Stomach (tissue), 4 donors: ENCODE measurements around the gene CERT1.

Source experiments
- CTCF ChIP-seq, 7 experiments: fragments of 450-650 bp in 4 of 7; fragments of 200-600 bp in 3 of 7; sonication (generic) in 3 of 7; IDR thresholded peaks; one replicate each; pipeline ENCODE4 v1.5.1; 2016 to 2019; ENCODE audit warnings: antibody characterized with exemption in 7 of 7, control low read depth in 2 of 7, mild to moderate bottlenecking in 1 of 7
- EP300 ChIP-seq: sonication (generic); formaldehyde crosslinking; IDR thresholded peaks from one replicate; pipeline ENCODE4 v1.6.1; 2017; ENCODE audit warnings: antibody characterized with exemption
- POLR2A ChIP-seq, 4 donors: fragments of 450-650 bp; IDR thresholded peaks; one replicate each; pipeline ENCODE4 v1.6.1; 2016; ENCODE audit warnings: antibody characterized with exemption in 4 of 4, control low read depth in 2 of 4, mild to moderate bottlenecking in 1 of 4, moderate library complexity in 1 of 4
- POLR2AphosphoS5 ChIP-seq, 3 donors: sonication (generic); formaldehyde crosslinking; IDR thresholded peaks; one replicate each; pipeline ENCODE4 v1.6.1; 2016; ENCODE audit warnings: antibody characterized with exemption in 3 of 3

- no peak for TF ChIP-seq CTCF (IDR thresholded peaks at IDR 0.05)
- no peak for TF ChIP-seq POLR2A (IDR thresholded peaks at IDR 0.05)
- no peak for TF ChIP-seq POLR2AphosphoS5 (IDR thresholded peaks at IDR 0.05)
- no peak for TF ChIP-seq EP300
Observed at GRCh38 chr5:75546830-75547229, 35.4 kb upstream of the CERT1 start.
